Common myeloid progenitor, CD34-positive (primary cell): ENCODE measurements around the gene WDR4.

Experiments
- CTCF ChIA-PET: fragments of 350-600 bp; sonication (Branson Sonifier 250); formaldehyde crosslinking; loops from one replicate; lab custom pipeline; 2021; ENCODE audit warnings: antibody characterized with exemption; lab: Charles Lee
- POLR2A ChIA-PET: fragments of 350-600 bp; sonication (Branson Sonifier 250); formaldehyde crosslinking; loops from one replicate; lab custom pipeline; 2021; ENCODE audit warnings: antibody characterized with exemption; lab: Charles Lee
- DNase-seq, 3 donors: peaks; one replicate each; pipeline versions ENCODE4 v3.0.0 to v3.0.0-alpha.2; 2013
- H3K27ac ChIP-seq, 2 experiments: 1 replicate in 1 of 2; 2 replicates in 1 of 2; pipeline ENCODE4 v1.7.0; 2013; ENCODE audit warnings: inconsistent platforms in 2 of 2, low read length in 2 of 2, mild to moderate bottlenecking in 2 of 2, low read depth in 1 of 2, moderate library complexity in 1 of 2; ENCODE audit not compliant: severe bottlenecking in 2 of 2, insufficient read depth in 1 of 2, poor library complexity in 1 of 2
- H3K27me3 ChIP-seq, 5 experiments: replicated peaks in 2 of 5; 1 replicate in 3 of 5; 2 replicates in 2 of 5; pipeline versions ENCODE4 v1.6.1 to v1.7.0; 2013; ENCODE audit warnings: low read length in 4 of 5, mild to moderate bottlenecking in 2 of 5, moderate library complexity in 2 of 5, inconsistent platforms in 1 of 5; ENCODE audit not compliant: insufficient read depth in 5 of 5, control insufficient read depth in 4 of 5
- H3K36me3 ChIP-seq, 4 experiments: 1 replicate in 2 of 4; 2 replicates in 2 of 4; pipeline versions ENCODE4 v1.6.1 to v1.7.0; 2013; ENCODE audit warnings: low read length in 3 of 4, control low read depth in 1 of 4, mild to moderate bottlenecking in 1 of 4; ENCODE audit not compliant: control insufficient read depth in 4 of 4, insufficient read depth in 4 of 4
- H3K4me1 ChIP-seq, 4 experiments: 1 replicate in 3 of 4; 2 replicates in 1 of 4; pipeline versions ENCODE4 v1.6.1 to v1.7.1; 2013; ENCODE audit warnings: low read length in 3 of 4, mild to moderate bottlenecking in 3 of 4, control low read depth in 1 of 4, inconsistent platforms in 1 of 4, moderate library complexity in 1 of 4; ENCODE audit not compliant: control insufficient read depth in 4 of 4, insufficient read depth in 4 of 4; ENCODE audit errors: control extremely low read depth in 1 of 4
- H3K4me3 ChIP-seq, 7 experiments: 1 replicate in 4 of 7; 2 replicates in 3 of 7; pipeline versions ENCODE4 v1.5.1 to v1.7.0; 2013; ENCODE audit warnings: mild to moderate bottlenecking in 7 of 7, low read length in 6 of 7, moderate library complexity in 6 of 7, inconsistent platforms in 2 of 7, low read depth in 2 of 7, control low read depth in 1 of 7; ENCODE audit not compliant: insufficient read depth in 4 of 7, control insufficient read depth in 1 of 7; ENCODE audit errors: extremely low read depth in 1 of 7
- H3K9me3 ChIP-seq, 5 experiments: 1 replicate in 4 of 5; 2 replicates in 1 of 5; pipeline versions ENCODE4 v1.6.1 to v1.7.1; 2013; ENCODE audit warnings: low read length in 4 of 5, mild to moderate bottlenecking in 2 of 5, inconsistent platforms in 1 of 5, low read depth in 1 of 5, moderate library complexity in 1 of 5; ENCODE audit not compliant: control insufficient read depth in 4 of 5, insufficient read depth in 2 of 5; ENCODE audit errors: control extremely low read depth in 1 of 5
- WGBS: methylation state at CpG from one replicate; pipeline ENCODE4 v1.1.5; 2013; ENCODE audit not compliant: insufficient coverage; 5-methylcytosine and 5-hydroxymethylcytosine counted together

The WDR4 gene

DNA sequence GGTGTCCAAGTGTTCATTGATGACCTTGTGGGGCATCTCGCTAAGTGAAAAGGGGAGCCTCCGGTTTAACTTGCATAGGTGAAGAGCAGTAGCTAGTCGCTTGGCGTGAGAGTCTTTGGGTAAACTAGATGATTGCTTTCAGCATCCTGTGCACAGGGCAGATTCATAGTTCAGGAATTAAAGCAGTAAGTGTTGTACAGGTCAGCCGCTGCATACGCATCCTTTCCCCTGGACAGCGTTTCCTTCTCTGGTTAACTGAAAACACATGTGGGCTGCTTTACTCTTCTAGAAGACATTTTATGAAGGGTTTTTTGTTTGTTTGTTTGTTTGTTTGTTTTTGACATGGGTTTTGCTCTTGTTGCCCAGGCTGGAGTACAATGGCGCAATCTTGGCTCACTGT, 25.9 kb upstream of the WDR4 start:
- H3K27ac ChIP-seq: no peak overlapping the region
- peaks cover 0 to 4% (median 0%) of the 10 kb centered on the region in 4 experiments for H3K4me1 ChIP-seq
- no peak for DNase-seq
- CTCF ChIA-PET: no interaction called here
- no peak overlapping the region for H3K4me3 ChIP-seq
- WGBS: 97% methylated on average over 8 of the region's 8 CpGs
- H3K9me3 ChIP-seq: peaks cover 0 to 8% (median 0%) of the 10 kb centered on the region in 5 experiments
- peaks cover 26 to 78% (median 53%) of the 10 kb centered on the region in 4 experiments for H3K36me3 ChIP-seq
- H3K27me3 ChIP-seq: no peaks in the 10 kb centered on the region
- POLR2A ChIA-PET: no interaction called here

DNA sequence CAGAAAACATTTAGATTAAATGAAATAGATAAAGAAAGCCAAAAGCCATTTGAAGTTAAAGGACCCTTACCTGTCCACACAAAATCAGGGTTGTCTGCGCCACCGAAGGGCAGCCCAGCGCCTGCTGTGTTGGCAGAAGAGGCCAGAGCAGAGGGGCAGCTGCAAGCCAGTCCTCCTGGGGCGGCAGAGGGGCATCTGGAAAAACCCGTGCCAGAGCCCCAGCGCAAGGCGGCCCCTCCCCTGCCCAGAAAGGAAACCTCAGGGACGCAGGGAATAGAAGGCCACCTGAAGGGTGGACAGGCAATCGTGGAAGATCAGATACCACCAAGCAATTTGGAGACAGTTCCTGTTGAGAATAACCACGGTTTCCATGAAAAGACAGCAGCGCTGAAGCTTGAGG, 24.5 kb upstream of the WDR4 start:
- peaks cover 0 to 8% (median 0%) of the 10 kb centered on the region in 5 experiments for H3K9me3 ChIP-seq
- no peak overlapping the region for H3K27ac ChIP-seq
- peaks cover 0 to 4% (median 0%) of the 10 kb centered on the region in 4 experiments for H3K4me1 ChIP-seq
- ChIA-PET POLR2A (no interaction called here), CTCF (interaction anchor here (0.6 kb wide), 1 partner anchor 23 kb away, joined by 3 read pairs; no protein-coding TSS in a partner anchor)
- 97% methylated on average over 11 of the region's 11 CpGs for WGBS
- DNase-seq: no peak
- no peaks in the 10 kb centered on the region for H3K27me3 ChIP-seq
- H3K4me3 ChIP-seq: no peak overlapping the region
- peaks cover 26 to 72% (median 50%) of the 10 kb centered on the region in 4 experiments for H3K36me3 ChIP-seq

DNA sequence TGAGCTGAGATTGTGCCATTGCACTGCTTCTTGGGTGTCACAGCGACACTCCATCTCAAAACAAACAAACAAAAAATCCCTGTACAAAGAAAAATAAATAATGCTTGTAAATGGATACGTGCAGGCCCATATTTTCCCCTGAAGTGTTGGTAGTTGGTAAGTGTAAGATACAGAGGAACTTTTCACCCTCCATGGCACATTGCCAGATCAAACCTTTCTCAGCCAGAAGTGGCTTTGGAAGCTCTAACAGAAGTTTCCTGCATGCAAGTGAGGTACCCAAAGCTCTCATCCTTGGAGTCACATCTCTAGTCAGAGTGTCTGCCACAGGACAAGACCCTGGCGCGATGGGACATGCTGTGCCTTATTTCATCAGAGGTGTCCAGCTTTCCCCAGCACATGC, 21.1 kb upstream of the WDR4 start:
- Histone ChIP-seq H3K27me3 (no peaks in the 10 kb centered on the region), H3K4me3 (no peak overlapping the region), H3K4me1 (peaks cover 0 to 4% (median 0%) of the 10 kb centered on the region in 4 experiments), H3K27ac (no peak overlapping the region), H3K9me3 (no peaks in the 10 kb centered on the region), H3K36me3 (peaks cover 18 to 63% (median 44%) of the 10 kb centered on the region in 4 experiments)
- peak in 1 of 3 donors; percentile 24 for DNase-seq
- CTCF ChIA-PET: no interaction called here
- WGBS: 95% methylated on average over 2 of the region's 4 CpGs
- POLR2A ChIA-PET: no interaction called here

DNA sequence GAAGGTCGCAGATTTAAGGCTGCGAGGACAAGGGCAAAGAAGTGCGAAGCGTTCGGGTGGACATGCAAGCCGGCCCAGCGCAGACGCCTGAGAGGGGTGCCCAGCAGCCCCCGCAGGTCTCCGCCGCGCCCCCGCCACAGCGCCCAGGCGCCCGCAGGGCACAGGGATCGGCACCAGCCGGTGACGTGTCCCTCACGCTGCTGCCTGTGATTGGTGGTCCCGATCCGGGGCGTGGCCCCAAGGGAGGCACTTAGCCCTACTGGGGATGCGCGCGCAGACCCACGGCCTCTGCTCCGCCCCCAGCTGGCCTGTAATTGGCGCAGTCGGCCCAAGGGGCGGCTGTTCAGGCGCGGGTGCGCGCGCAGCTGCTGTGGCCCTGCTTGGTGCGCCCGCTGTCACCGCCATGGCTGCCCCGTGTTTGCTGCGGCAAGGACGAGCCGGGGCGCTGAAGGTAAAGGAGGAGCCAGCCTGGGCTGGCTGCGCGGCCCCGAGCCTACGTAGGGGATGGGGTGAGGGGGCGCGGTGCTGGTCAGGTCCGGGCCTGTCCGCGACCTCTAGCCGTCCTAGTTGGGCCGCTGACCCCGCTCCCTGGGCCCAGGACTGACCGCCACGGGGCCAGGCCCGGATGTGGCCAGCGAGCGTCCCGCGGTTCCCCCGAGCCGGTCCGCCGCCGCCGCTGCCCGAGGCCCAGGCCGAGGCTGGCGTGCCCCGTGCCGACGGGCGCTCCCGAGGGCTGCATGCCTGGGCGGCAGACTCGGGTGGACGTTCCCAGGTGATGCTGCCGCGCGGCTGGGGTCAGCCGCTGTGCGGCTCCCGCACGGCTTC, 13.8 kb upstream of the WDR4 start, which contains the start of gene NDUFV3:
Gene NDUFV3 (plus strand): TSS at position 379 of the 825 bp plus-strand sequence. CDS start 25 bp downstream, at position 404.
- CTCF ChIA-PET: interaction anchor here (1.2 to 1.5 kb wide), 2 partner anchors 9 to 12 kb away, joined by 3 to 4 read pairs; no protein-coding TSS in a partner anchor

DNA sequence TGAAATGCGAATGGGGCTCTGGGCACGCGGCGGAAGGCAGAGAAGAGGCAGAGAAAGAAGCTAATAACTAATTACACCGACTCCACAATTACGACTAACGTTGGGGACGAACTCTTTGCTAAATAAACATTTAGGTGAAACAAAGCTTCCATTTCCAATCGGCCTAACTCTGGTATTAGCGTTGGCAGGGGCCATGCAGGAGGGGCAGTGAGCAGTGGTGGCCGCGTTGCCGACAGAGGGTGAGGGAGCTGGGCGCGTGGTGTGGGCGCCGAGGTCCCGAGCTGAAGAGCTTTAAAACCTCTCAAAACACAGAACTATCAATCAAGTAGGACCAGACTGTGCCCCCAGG, 13.2 kb upstream of the WDR4 start:
- POLR2A ChIA-PET: interaction anchor here (0.8 to 1.4 kb wide), 3 partner anchors 12 to 82 kb away, joined by 3 read pairs; partner anchors contain the start of genes PKNOX1 and WDR4
- Histone ChIP-seq H3K27ac (peak overlapping the region; percentile 82 to 92), H3K9me3 (no peaks in the 10 kb centered on the region), H3K4me1 (peaks cover 0 to 18% (median 9%) of the 10 kb centered on the region in 4 experiments), H3K36me3 (peaks cover 4 to 10% (median 9%) of the 10 kb centered on the region in 4 experiments), H3K4me3 (peak overlapping the region; percentile 46 to 95 (median 90)), H3K27me3 (no peaks in the 10 kb centered on the region)
- DNase-seq: no peak
- WGBS: 56% methylated on average over 11 of the region's 18 CpGs
- CTCF ChIA-PET: interaction anchor here (1.2 to 1.5 kb wide), 2 partner anchors 8 to 11 kb away, joined by 3 to 4 read pairs; no protein-coding TSS in a partner anchor

More for the DNA sequence above, 13.8 kb upstream of the WDR4 start, which contains the start of gene NDUFV3:
- H3K4me3 ChIP-seq: peak within 1 kb of the TSS; percentile 79 to 95 (median 93)
- WGBS: 0% methylated on average over 62 of the region's 87 CpGs
- no peaks in the 10 kb centered on the region for H3K9me3 ChIP-seq
- peak within 1 kb of the TSS; percentile 82 to 92 for H3K27ac ChIP-seq
- H3K36me3 ChIP-seq: peaks cover 4 to 14% (median 11%) of the 10 kb centered on the region in 4 experiments
- H3K27me3 ChIP-seq: no peaks in the 10 kb centered on the region
- peaks cover 0 to 18% (median 9%) of the 10 kb centered on the region in 4 experiments for H3K4me1 ChIP-seq
- POLR2A ChIA-PET: interaction anchor here (0.5 to 1.4 kb wide), 5 partner anchors 13 to 81 kb away, joined by 3 to 5 read pairs (median 3); partner anchors contain the start of genes PKNOX1 and WDR4
- peak; percentile 97 to 99 (median 99) for DNase-seq

DNA sequence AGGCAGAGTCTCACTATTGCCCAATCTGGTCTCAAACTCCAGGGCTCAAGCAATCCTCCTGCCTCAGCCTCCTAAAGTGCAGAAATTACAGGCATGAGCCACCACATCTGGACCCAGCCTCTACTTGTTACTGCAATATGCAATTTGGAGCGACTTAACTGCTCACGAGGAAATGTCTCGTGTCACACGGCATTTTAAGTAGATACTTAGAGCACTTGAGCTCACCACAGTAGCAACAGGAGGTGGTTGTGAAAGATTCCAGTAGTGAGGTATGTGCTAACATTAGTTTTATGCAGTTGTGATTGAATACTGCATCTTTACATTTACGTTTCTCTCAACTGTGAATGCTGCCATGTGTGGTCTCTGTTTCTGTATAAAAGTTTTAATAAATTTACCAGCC, 8.0 kb upstream of the WDR4 start:
- Histone ChIP-seq H3K9me3 (no peaks in the 10 kb centered on the region), H3K27ac (no peak overlapping the region), H3K4me1 (peaks cover 0 to 5% (median 2%) of the 10 kb centered on the region in 4 experiments), H3K4me3 (no peak overlapping the region), H3K27me3 (no peaks in the 10 kb centered on the region), H3K36me3 (no peaks in the 10 kb centered on the region)
- CTCF ChIA-PET: no interaction called here
- POLR2A ChIA-PET: no interaction called here
- 80% methylated on average over 2 of the region's 5 CpGs for WGBS
- no peak for DNase-seq
